ENCODE data around the gene TTC24.

Gene TTC24

GRCh38 chr1:156598731-156599432 lies 19.4 kb downstream of the TTC24 start:
- no peak for TF ChIP-seq OSR1 (CRISPR knock-in tag; IDR thresholded peaks at IDR 0.05)
- TF ChIP-seq TSHZ2 (CRISPR knock-in tag; IDR thresholded peaks at IDR 0.05): no peak
- ATAC-seq: no peak

- peak; percentile 15 for ATAC-seq
- TF ChIP-seq CSDC2 (CRISPR knock-in tag; IDR thresholded peaks at IDR 0.05) (no peak), ZFP3 (CRISPR knock-in tag; IDR thresholded peaks at IDR 0.05) (no peak), RARB (CRISPR knock-in tag; IDR thresholded peaks at IDR 0.05) (no peak), ZNF70 (CRISPR knock-in tag; IDR thresholded peaks at IDR 0.05) (no peak), TSHZ2 (CRISPR knock-in tag; IDR thresholded peaks at IDR 0.05) (no peak), PATZ1 (CRISPR knock-in tag; IDR thresholded peaks at IDR 0.05; ENCODE audit: borderline replicate concordance) (no peak), ESRRG (CRISPR knock-in tag; IDR thresholded peaks at IDR 0.05) (no peak), OSR1 (CRISPR knock-in tag; IDR thresholded peaks at IDR 0.05) (no peak), ZNF565 (CRISPR knock-in tag; conservative IDR thresholded peaks at IDR 0.05; ENCODE audit: low read depth) (no peak), ZNF8 (CRISPR knock-in tag; IDR thresholded peaks at IDR 0.05) (no peak), ZFP30 (CRISPR knock-in tag; IDR thresholded peaks at IDR 0.05) (no peak), BACH2 (CRISPR knock-in tag; IDR thresholded peaks at IDR 0.05; ENCODE audit: borderline replicate concordance) (no peak)
Measured at GRCh38 chr1:156599811-156600210, 20.3 kb downstream of the TTC24 start.

GRCh38 chr1:156600733-156601121 lies 21.2 kb downstream of the TTC24 start:
- no peak for TF ChIP-seq ZNF565 (CRISPR knock-in tag; conservative IDR thresholded peaks at IDR 0.05; ENCODE audit: low read depth)
- no peak for TF ChIP-seq ARNTL (CRISPR knock-in tag; IDR thresholded peaks at IDR 0.05; ENCODE audit: borderline replicate concordance, low read depth)
- no peak for TF ChIP-seq ISL1 (CRISPR knock-in tag; IDR thresholded peaks at IDR 0.05)
- no peak for TF ChIP-seq ZNF70 (CRISPR knock-in tag; IDR thresholded peaks at IDR 0.05)
- no peak for TF ChIP-seq POU6F1 (CRISPR knock-in tag; IDR thresholded peaks at IDR 0.05; ENCODE audit: borderline replicate concordance, low read depth)
- no peak for TF ChIP-seq PATZ1 (CRISPR knock-in tag; IDR thresholded peaks at IDR 0.05; ENCODE audit: borderline replicate concordance)
- TF ChIP-seq OSR1 (CRISPR knock-in tag; IDR thresholded peaks at IDR 0.05): no peak
- no peak for TF ChIP-seq SNAI2 (CRISPR knock-in tag; IDR thresholded peaks at IDR 0.05)
- TF ChIP-seq TSHZ2 (CRISPR knock-in tag; IDR thresholded peaks at IDR 0.05): no peak
- TF ChIP-seq GLIS3 (CRISPR knock-in tag; IDR thresholded peaks at IDR 0.05): no peak
- ATAC-seq: peak; percentile 6

Data from SK-N-SH treated with all-trans-retinoic acid at 6 μM for 48 hours (cell line).